Activated CD4-positive, CD25-positive, alpha-beta regulatory T cell treated with anti-CD3 and anti-CD28 coated beads, Interleukin-2, amount 50 U/mL, for 16 hours (primary cell): ENCODE measurements around the gene ZNF750.

Experiments used
- DNase-seq: peaks from one replicate; pipeline ENCODE4 v3.0.0-alpha.2; 2020; ENCODE audit warnings: low read depth, low spot score

The ZNF750 gene

GRCh38 chr17:82839617-82840292 lies at the start of gene ZNF750:
Gene ZNF750, minus strand, starts transcription at chr17:82840022. Its CDS starts 7,568 bp downstream, at chr17:82832454.
- no peak for DNase-seq

DNA sequence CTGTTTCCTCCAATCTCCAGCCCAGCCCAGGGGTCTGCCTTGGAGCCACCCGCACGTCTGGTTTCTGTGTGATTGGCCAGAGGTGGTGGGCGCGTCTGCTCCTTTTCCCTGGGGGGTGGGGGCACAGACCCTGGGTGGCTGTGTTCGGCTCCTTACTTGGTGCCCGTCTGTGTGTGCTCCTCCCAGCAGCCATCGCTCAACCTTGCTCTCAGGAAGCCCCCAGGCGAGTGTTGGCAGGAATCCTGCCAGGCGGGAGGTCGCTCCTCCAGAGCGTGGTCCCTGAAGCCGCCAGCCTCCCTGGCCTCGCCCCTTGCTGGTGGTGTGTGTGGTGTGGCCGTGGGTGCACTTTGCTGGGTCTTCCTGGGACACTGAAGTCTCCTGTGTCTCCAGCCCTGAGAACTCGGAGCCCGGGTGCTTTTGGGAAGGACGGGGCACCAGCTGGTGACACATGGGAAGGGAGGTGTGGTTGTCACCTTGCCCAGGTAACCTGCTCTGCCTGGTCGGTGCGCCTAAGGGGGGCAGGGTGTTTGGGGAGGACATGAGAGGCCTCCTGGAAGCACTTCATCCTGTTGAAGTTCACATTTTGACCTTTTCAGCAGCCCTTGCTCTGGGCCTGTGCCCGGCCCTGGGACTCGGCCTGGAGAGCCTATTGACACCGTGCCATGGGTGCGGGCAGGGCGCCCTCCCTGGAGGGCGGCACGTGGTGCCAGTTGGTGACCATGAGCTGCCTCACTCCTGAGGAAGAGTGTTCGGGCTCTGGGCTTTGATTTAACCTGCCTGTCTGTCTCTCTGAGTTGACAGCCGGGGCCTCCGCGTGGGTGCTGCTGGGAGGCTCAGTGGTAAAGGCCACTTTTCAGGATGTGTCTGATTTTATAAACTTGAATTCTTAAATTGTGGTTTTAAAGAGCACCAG lies 49.0 kb upstream of the ZNF750 start:
- DNase-seq: no peak

DNA sequence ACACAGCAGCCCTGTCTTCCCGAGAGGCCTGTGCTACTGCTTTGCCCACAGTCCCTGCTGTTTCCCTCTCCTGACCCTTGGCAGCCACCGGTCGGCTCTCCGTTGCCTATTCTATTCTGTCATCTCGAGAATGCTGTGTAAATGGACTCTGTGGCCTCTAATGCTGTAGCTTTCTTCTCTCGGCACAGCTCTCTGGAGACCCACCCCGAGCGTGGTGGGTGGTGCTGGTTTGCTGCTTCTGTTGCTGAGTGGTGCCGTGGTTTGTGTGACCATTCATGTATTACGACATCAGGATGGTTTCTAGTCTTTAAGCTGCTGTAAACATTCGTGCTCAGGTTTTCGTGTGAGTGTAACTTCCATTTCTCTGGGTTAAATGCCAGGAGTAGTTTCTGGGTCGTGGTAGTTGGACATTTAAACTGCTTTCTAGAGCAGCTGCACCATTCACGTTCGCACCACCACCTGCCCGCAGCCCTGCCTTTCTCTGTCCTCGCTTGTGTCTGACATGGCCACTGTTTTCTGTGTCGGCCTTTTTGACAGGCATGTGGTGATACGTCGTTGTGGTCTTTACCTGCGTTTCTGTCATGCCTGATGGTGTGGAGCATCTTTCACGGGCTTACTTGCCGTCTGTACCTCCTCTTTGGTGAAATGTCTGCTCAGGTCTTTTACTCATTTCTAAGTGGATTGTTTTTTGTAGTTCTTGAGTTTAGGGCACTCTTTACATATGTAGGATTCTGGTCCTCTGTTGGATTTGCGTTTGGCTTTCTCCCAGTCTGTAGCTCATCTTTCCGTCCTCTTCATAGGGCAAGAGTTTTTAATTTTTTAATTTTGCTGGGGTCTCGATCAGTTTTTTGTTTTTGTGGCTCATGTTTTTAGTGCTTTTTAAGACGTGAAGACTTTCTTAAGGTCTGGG lies 47.7 kb upstream of the ZNF750 start:
- DNase-seq: no peak

- no peak for DNase-seq
These were observed 45.1 kb upstream of the ZNF750 start for GRCh38 chr17:82884970-82885353.

GRCh38 chr17:82884341-82884969 lies 44.6 kb upstream of the ZNF750 start:
- DNase-seq: no peak

DNA sequence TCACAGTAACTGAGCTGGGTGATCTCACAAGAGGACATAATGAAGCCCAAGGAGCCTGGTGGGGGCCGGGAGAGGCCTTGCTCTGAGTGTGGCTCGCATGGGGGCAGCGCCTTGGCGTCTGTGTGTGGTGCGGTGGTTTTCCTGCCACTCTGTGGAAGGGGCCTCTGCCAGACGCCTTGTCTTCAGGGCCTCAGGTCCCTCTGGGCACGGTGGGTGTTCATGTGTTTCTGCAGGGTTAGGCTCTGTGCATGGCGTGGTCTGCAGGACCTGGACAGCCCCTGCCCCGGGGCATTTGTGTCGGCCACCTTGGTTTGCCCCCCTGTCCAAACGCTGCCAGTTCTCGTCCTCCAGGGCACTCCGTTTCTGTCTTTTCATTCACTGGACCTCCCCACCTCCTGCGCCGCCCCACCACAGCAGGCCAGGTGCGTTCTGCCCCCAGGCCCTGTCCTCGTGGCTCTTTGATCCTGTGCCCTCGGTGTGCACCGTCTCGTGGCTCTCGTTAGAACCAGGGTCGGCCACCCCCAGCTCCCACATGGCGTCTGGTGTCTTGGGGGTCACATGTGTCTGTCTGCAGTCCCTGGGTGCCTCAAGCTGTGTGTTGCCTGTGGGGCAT lies 43.7 kb upstream of the ZNF750 start:
- no peak for DNase-seq

DNA sequence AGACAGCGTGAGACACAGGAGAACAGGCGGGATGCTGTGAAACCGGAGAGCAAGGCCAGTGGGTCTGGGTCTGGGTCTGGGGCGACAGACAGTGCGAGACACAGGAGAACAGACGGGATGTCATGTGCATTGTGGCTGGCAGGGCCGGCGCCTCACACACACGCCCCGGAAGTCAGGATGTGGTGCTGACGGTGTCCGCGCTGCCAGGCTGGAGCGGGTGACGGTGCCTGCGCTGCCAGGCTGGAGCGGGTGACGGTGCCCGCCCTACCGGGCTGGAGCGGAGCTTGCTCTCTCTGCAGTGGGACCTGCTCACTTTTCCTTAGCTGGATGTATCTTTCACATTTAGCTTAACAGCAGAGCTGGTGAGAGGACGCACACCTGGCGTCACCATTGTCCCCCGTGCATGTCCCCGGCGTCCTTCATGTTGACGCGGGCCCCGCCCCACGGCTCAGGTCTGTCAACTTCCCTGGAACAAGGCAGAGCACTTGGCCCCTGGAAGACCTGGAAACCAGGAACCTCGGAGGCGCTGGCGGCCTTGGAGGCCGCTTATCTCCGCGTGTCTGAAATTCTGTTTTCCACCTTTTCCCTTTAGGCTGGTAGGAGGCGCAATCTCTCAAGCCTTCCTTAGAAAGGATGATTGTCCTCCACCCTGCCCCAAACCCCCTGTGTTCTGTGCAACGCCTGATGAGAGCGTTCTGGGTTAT lies 43.0 kb upstream of the ZNF750 start:
- peak; percentile 45 for DNase-seq

- no peak for DNase-seq
These were observed 42.3 kb upstream of the ZNF750 start for GRCh38 chr17:82881900-82882714.

GRCh38 chr17:82881324-82881823 lies 41.6 kb upstream of the ZNF750 start:
- DNase-seq: no peak

GRCh38 chr17:82880620-82881323 lies 41.0 kb upstream of the ZNF750 start:
- no peak for DNase-seq

GRCh38 chr17:82879241-82879640 lies 39.4 kb upstream of the ZNF750 start:
- no peak for DNase-seq

GRCh38 chr17:82878527-82878926 lies 38.7 kb upstream of the ZNF750 start:
- DNase-seq: no peak

- DNase-seq: no peak
These were observed 37.0 kb upstream of the ZNF750 start for GRCh38 chr17:82876602-82877379.

GRCh38 chr17:82876149-82876548 lies 36.3 kb upstream of the ZNF750 start:
- no peak for DNase-seq

DNA sequence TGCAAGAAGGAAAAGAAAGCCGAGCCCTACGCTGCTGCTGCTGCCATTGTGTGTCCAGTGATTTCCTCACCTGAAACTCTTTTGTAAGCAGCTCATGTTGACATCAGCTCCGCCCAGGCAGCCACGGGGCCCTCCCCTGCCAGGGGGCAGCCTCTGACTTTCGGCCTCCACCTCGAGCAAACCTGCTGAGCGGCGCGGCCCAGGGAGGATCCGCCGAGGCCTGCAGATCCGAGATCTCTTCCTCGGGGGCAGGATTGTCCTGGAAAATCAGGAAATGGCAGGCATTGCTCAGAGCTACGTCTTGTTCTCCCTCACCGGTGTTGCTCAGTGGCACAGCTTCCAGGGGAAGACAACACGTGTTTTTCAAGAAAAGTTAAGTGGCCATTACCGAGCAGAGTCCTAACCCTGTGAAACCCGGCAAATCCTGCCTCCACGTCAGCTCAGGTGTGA lies 35.6 kb upstream of the ZNF750 start:
- no peak for DNase-seq

DNA sequence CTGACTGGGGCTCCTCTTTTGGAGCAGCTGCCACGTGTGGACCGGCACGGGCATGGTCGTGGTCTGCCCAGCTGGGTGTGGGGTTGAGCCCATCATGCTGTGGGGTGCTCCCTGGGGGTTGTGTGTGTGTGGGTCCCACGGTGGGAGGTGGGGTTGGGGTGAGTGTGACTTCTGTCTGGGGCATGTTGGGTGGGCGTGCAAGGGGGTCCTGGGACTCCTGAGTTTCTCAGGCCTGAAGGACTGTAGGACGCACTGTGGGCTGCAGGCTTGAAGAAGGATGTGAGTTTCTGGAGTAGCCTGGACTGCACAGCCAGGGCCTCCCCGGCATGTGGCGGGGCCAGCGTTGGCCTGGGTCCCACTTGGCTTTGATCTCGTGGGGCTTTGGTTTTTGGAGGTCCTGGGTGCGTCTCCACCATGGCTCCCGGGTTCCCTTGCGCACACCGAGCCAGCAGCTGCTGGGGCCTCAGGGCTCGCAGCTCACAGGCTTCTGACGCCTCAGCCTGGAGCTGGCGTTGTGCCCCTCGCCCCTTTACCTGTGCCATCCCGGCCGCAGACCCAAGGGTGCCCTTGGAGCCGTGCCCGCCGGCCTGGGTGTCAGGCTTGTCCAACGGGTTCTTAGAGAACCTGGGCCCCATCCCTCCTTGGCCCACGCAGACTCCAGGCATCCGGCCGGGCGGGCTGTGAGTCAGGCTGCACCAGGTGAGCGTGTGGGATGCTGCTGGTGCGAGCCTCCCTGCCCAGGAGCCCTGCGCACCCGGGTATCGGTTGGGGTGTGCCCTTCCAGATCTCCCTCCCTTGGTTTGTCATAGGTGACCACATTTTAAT lies 34.4 kb upstream of the ZNF750 start:
- DNase-seq: no peak

DNA sequence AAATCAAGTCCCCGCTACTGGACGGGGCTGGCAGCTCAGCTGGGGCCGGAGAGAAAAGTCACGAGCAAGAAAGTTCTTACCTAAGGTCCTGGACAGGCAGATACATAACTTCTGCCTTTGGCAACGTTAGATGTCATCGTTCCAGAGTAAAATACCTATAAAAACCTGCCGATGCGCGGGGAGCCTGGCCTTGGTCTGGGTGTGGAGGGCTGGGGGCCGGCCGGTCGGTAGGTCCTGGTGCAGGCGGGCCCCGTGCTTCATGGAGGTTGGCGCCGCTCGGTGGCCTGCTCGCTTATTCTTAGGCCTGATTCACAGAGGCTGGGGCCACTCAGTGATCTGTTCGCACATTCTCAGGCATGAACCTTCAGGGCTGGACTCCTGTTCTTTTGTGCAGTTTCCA lies 33.7 kb upstream of the ZNF750 start:
- no peak for DNase-seq
